Common myeloid progenitor, CD34-positive (primary cell): Measurements from ENCODE around the gene ADAMTS12.

Experiments
- CTCF ChIA-PET: fragments of 350-600 bp; sonication (Branson Sonifier 250); formaldehyde crosslinking; loops from one replicate; lab custom pipeline; 2021; ENCODE audit warnings: antibody characterized with exemption; lab: Charles Lee
- POLR2A ChIA-PET: fragments of 350-600 bp; sonication (Branson Sonifier 250); formaldehyde crosslinking; loops from one replicate; lab custom pipeline; 2021; ENCODE audit warnings: antibody characterized with exemption; lab: Charles Lee
- DNase-seq, 3 donors: peaks; one replicate each; pipeline versions ENCODE4 v3.0.0 to v3.0.0-alpha.2; 2013
- H3K27ac ChIP-seq, 2 experiments: 1 replicate in 1 of 2; 2 replicates in 1 of 2; pipeline ENCODE4 v1.7.0; 2013; ENCODE audit warnings: inconsistent platforms in 2 of 2, low read length in 2 of 2, mild to moderate bottlenecking in 2 of 2, low read depth in 1 of 2, moderate library complexity in 1 of 2; ENCODE audit not compliant: severe bottlenecking in 2 of 2, insufficient read depth in 1 of 2, poor library complexity in 1 of 2
- H3K27me3 ChIP-seq, 5 experiments: replicated peaks in 2 of 5; 1 replicate in 3 of 5; 2 replicates in 2 of 5; pipeline versions ENCODE4 v1.6.1 to v1.7.0; 2013; ENCODE audit warnings: low read length in 4 of 5, mild to moderate bottlenecking in 2 of 5, moderate library complexity in 2 of 5, inconsistent platforms in 1 of 5; ENCODE audit not compliant: insufficient read depth in 5 of 5, control insufficient read depth in 4 of 5
- H3K36me3 ChIP-seq, 4 experiments: 1 replicate in 2 of 4; 2 replicates in 2 of 4; pipeline versions ENCODE4 v1.6.1 to v1.7.0; 2013; ENCODE audit warnings: low read length in 3 of 4, control low read depth in 1 of 4, mild to moderate bottlenecking in 1 of 4; ENCODE audit not compliant: control insufficient read depth in 4 of 4, insufficient read depth in 4 of 4
- H3K4me1 ChIP-seq, 4 experiments: 1 replicate in 3 of 4; 2 replicates in 1 of 4; pipeline versions ENCODE4 v1.6.1 to v1.7.1; 2013; ENCODE audit warnings: low read length in 3 of 4, mild to moderate bottlenecking in 3 of 4, control low read depth in 1 of 4, inconsistent platforms in 1 of 4, moderate library complexity in 1 of 4; ENCODE audit not compliant: control insufficient read depth in 4 of 4, insufficient read depth in 4 of 4; ENCODE audit errors: control extremely low read depth in 1 of 4
- H3K4me3 ChIP-seq, 7 experiments: 1 replicate in 4 of 7; 2 replicates in 3 of 7; pipeline versions ENCODE4 v1.5.1 to v1.7.0; 2013; ENCODE audit warnings: mild to moderate bottlenecking in 7 of 7, low read length in 6 of 7, moderate library complexity in 6 of 7, inconsistent platforms in 2 of 7, low read depth in 2 of 7, control low read depth in 1 of 7; ENCODE audit not compliant: insufficient read depth in 4 of 7, control insufficient read depth in 1 of 7; ENCODE audit errors: extremely low read depth in 1 of 7
- H3K9me3 ChIP-seq, 5 experiments: 1 replicate in 4 of 5; 2 replicates in 1 of 5; pipeline versions ENCODE4 v1.6.1 to v1.7.1; 2013; ENCODE audit warnings: low read length in 4 of 5, mild to moderate bottlenecking in 2 of 5, inconsistent platforms in 1 of 5, low read depth in 1 of 5, moderate library complexity in 1 of 5; ENCODE audit not compliant: control insufficient read depth in 4 of 5, insufficient read depth in 2 of 5; ENCODE audit errors: control extremely low read depth in 1 of 5
- WGBS: methylation state at CpG from one replicate; pipeline ENCODE4 v1.1.5; 2013; ENCODE audit not compliant: insufficient coverage; 5-methylcytosine and 5-hydroxymethylcytosine counted together

ADAMTS12 gene

DNA sequence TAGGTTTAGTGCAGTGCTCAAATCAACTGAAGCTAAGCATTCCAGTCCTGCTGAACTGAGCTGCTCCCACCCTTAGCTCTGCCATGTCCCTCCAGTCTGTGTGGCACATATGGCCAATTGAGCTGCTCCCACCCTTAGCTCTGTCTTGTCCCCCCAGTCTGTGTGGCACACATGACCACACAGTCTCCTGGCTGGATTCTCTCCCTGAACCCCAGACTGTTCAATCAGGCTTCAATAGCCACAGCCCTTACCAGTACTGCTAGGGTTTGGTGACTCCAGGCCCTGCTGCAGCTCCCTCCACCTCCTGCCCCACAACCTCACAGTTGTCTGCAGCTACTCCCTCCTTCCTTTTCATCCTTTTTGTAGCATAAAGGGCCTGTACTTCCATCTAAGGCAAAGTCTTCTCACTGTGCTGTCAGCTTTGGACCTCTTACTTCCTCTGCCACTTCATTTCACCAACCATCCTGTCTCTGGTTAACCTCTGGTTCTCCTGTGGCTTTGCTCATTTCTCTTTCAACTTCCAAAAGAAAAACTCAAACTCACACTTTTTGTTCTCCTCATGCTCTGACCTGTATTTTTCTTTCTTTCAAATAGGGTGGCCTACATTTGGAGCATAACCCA lies 50.8 kb downstream of the ADAMTS12 start:
- Histone ChIP-seq H3K9me3 (peaks cover 0 to 3% (median 0%) of the 10 kb centered on the region in 5 experiments), H3K4me3 (no peak overlapping the region), H3K4me1 (peaks cover 0 to 20% (median 8%) of the 10 kb centered on the region in 4 experiments), H3K27me3 (peaks cover 0 to 4% (median 0%) of the 10 kb centered on the region in 5 experiments), H3K36me3 (no peaks in the 10 kb centered on the region), H3K27ac (no peak overlapping the region)
- ChIA-PET POLR2A (no interaction called here), CTCF (interaction anchor here (0.5 to 1.2 kb wide), 2 partner anchors 14 to 474 kb away, joined by 3 read pairs; no protein-coding TSS in a partner anchor)
- peak in 2 of 3 donors; percentile 11 to 17 for DNase-seq

DNA sequence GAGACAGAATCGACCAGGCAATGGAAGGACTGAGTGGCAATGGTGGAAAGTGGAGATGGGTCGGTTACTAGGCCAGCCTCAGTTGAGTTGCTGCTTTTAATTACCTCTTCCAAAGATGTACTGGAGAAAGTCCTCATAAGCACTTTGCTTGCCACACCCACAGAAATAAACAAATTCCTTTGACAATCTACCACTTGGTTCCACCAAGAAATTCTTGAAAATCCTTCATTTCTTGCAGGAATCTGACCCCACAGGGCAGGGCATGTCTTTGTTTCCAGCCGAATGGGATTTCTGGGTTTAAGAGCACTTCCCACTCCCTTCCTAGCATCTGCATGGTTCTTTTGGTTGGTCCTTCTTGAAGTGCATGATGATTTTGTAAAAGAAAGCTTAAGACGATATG lies 54.5 kb downstream of the ADAMTS12 start:
- peaks cover 0 to 22% (median 8%) of the 10 kb centered on the region in 4 experiments for H3K4me1 ChIP-seq
- peaks cover 0 to 4% (median 0%) of the 10 kb centered on the region in 5 experiments for H3K27me3 ChIP-seq
- H3K27ac ChIP-seq, result no peak overlapping the region
- WGBS, result 100% methylated on average over 1 of the region's 4 CpGs
- ChIA-PET POLR2A (no interaction called here), CTCF (no interaction called here)
- DNase-seq, result no peak
- no peak overlapping the region for H3K4me3 ChIP-seq
- no peaks in the 10 kb centered on the region for H3K9me3 ChIP-seq
- H3K36me3 ChIP-seq, result no peaks in the 10 kb centered on the region

DNA sequence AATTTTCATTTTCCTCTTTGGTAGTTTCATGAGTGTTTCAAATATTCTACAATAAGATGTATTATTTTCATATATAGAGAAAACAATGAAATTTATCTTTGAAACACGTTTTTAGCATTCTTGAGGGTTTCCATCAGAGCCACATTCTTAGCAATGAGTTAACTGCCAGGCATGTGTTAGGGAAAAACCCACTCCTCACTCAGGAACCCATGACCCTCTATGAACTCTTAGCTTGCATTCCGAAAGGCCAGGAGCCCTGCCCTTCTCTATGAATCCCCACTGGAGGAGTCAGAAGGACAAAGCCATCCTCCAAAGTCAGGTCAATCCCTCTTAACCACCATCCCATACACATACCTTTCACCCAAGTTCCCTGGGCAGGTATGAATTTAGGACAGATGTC lies 57.5 kb downstream of the ADAMTS12 start:
- ChIA-PET POLR2A (no interaction called here), CTCF (no interaction called here)
- Histone ChIP-seq H3K4me1 (peaks cover 0 to 3% (median 0%) of the 10 kb centered on the region in 4 experiments), H3K9me3 (no peaks in the 10 kb centered on the region), H3K36me3 (no peaks in the 10 kb centered on the region), H3K4me3 (no peak overlapping the region), H3K27ac (no peak overlapping the region), H3K27me3 (peaks cover 0 to 4% (median 0%) of the 10 kb centered on the region in 5 experiments)
- no CpG with 5 or more reads among the region's 2 CpGs for WGBS
- no peak for DNase-seq

DNA sequence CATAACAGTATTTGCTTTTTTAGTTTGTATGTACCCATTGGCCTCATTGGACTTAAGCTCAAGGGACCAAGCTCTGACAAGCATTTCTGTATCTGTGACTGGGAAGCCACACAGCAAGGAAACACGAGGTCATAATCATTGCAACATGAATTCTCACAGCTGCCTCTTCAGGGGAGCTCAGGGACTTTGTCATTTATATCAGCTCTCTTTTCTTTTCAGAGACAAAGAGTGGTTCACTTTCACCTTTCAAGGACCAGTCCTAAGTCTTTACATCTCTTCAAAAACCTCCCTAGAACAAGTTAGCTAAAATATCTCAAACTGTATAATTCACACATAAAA lies 58.6 kb downstream of the ADAMTS12 start:
- ChIA-PET POLR2A (no interaction called here), CTCF (no interaction called here)
- H3K27ac ChIP-seq, result no peak overlapping the region
- DNase-seq, result no peak
- peaks cover 0 to 3% (median 0%) of the 10 kb centered on the region in 4 experiments for H3K4me1 ChIP-seq
- H3K4me3 ChIP-seq, result no peak overlapping the region
- no peaks in the 10 kb centered on the region for H3K9me3 ChIP-seq
- peaks cover 0 to 4% (median 0%) of the 10 kb centered on the region in 5 experiments for H3K27me3 ChIP-seq
- H3K36me3 ChIP-seq, result no peaks in the 10 kb centered on the region
- 83% methylated on average over 1 of the region's 1 CpG for WGBS

DNA sequence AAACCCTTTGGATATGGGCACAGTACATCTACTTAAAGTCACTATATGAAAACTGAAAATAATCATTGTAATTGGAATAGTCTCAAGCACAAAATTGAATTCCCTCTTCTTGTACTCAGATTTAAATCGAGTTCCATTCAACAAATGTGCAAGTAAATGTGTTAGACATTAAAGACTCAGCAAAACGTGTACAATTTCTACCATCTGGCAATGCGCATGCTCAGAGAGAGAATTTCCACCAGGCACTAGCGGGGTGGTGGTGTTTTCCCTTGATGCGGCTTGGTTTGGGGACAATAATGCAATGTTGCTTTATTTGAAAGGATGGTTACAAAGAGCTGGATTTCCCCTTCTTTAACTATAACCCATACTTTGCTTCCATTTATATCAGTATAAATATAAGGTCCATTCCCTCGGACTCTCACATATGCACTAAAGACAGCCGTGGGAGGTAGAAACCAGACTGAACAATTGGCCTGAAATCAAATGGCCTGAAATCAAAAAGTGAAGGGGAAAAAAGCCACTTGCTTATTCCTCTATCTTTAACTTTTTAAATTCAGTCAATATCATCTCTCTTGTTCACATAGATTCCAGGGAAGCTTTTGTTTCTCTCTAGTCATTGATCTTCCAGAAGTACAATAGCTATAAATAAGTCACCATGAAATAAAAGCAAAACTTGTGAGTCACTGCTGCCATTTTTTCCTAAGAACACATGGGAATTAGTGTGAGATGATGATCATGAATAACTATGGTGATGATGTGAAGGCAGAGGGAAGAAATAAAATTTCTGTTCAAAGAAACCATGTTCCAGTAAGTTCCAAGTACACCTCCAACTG lies 59.2 kb downstream of the ADAMTS12 start:
- Histone ChIP-seq H3K36me3 (no peaks in the 10 kb centered on the region), H3K27me3 (peaks cover 0 to 4% (median 0%) of the 10 kb centered on the region in 5 experiments), H3K9me3 (no peaks in the 10 kb centered on the region), H3K27ac (no peak overlapping the region), H3K4me3 (no peak overlapping the region), H3K4me1 (peaks cover 0 to 3% (median 0%) of the 10 kb centered on the region in 4 experiments)
- ChIA-PET CTCF (no interaction called here), POLR2A (no interaction called here)
- WGBS, result 96% methylated on average over 5 of the region's 7 CpGs
- no peak for DNase-seq

DNA sequence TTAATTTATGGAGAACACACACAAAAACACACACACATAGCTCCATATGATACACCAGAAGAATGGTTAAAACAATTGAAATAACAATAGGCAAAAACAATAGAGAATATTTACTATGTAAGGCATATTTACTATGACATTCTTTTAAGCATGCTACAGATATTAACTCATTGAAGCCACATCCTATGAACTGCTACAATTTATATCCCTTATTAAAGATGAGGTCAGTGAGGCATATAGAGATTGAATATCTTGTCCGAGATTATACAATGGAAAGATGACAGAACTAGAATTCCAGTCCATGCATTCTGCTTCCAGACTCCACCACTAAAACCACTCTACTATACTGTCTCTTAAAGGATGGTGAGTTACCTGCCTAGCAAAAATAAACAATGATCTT lies 60.7 kb downstream of the ADAMTS12 start:
- no peaks in the 10 kb centered on the region for H3K36me3 ChIP-seq
- no peak overlapping the region for H3K4me3 ChIP-seq
- POLR2A ChIA-PET, result no interaction called here
- no CpG with 5 or more reads among the region's 1 CpG for WGBS
- peaks cover 0 to 2% (median 0%) of the 10 kb centered on the region in 4 experiments for H3K4me1 ChIP-seq
- no peaks in the 10 kb centered on the region for H3K9me3 ChIP-seq
- peaks cover 0 to 3% (median 0%) of the 10 kb centered on the region in 5 experiments for H3K27me3 ChIP-seq
- no peak for DNase-seq
- CTCF ChIA-PET, result no interaction called here
- H3K27ac ChIP-seq, result no peak overlapping the region

DNA sequence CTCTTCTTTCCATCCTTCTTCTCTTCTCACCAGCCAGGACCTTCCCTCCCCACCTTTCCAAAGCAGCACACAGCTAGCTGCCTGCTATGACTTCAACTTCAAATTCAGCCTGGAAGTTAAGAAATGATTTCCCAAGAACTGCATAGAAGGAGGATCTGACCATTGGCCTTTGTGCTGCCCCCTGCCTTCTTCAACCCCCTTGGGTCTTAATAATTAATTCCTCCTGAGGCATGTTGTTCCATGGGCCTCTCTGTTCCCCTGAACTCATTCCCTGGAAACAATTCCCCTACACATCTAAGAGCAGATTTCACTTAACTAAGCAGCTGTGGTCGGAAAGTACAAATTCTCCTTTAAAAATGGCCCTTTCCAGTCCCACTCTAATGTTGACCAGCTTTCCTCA lies 62.4 kb downstream of the ADAMTS12 start:
- Histone ChIP-seq H3K4me1 (no peaks in the 10 kb centered on the region), H3K9me3 (no peaks in the 10 kb centered on the region), H3K36me3 (no peaks in the 10 kb centered on the region), H3K27ac (no peak overlapping the region), H3K27me3 (peaks cover 0 to 3% (median 0%) of the 10 kb centered on the region in 5 experiments), H3K4me3 (no peak overlapping the region)
- CTCF ChIA-PET, result no interaction called here
- 83% methylated on average over 1 of the region's 1 CpG for WGBS
- no peak for DNase-seq
- POLR2A ChIA-PET, result no interaction called here
